H9 (cell line): ENCODE results near the gene NKX6-2. TPM values are rescaled to one million over a fixed set of nuclear protein-coding genes. Genes with fewer than 3 reads are reported as not detected.

Experiments used
- DNase-seq: peaks from one replicate; pipeline ENCODE4 v3.0.0-alpha.2; 2017
- H2AFZ ChIP-seq: one replicate; pipeline ENCODE4 v1.6.1; 2013; ENCODE audit warnings: mild to moderate bottlenecking, low read length, control low read depth, moderate library complexity
- H2AK5ac ChIP-seq: 2 replicates; pipeline ENCODE4 v1.6.1; 2013; ENCODE audit warnings: low read length, control low read depth, mixed read lengths; ENCODE audit not compliant: insufficient read length
- H2BK120ac ChIP-seq: one replicate; pipeline ENCODE4 v1.6.1; 2013; ENCODE audit warnings: low read depth, mild to moderate bottlenecking, low read length, control low read depth, inconsistent platforms; ENCODE audit not compliant: poor library complexity, severe bottlenecking
- H2BK12ac ChIP-seq: 2 replicates; pipeline ENCODE4 v1.6.1; 2013; ENCODE audit warnings: low read length, control low read depth, mixed read lengths, low read depth; ENCODE audit not compliant: insufficient read length
- H2BK15ac ChIP-seq: 2 replicates; pipeline ENCODE4 v1.6.1; 2013; ENCODE audit warnings: low read depth, low read length, control low read depth
- H2BK20ac ChIP-seq: one replicate; pipeline ENCODE4 v1.6.1; 2013; ENCODE audit warnings: low read depth, mild to moderate bottlenecking, low read length, control low read depth, inconsistent platforms; ENCODE audit not compliant: poor library complexity, severe bottlenecking
- H2BK5ac ChIP-seq: 2 replicates; pipeline ENCODE4 v1.6.1; 2013; ENCODE audit warnings: low read length, control low read depth, mixed read lengths; ENCODE audit not compliant: insufficient read length
- H3K14ac ChIP-seq: 2 replicates; pipeline ENCODE4 v1.6.1; 2013; ENCODE audit warnings: low read length, control low read depth; ENCODE audit not compliant: insufficient read depth
- H3K18ac ChIP-seq: 2 replicates; pipeline ENCODE4 v1.6.1; 2013; ENCODE audit warnings: low read depth, mild to moderate bottlenecking, mixed read lengths, low read length, control low read depth; ENCODE audit not compliant: insufficient read length
- H3K23ac ChIP-seq: 2 replicates; pipeline ENCODE4 v1.6.1; 2013; ENCODE audit warnings: low read length, control low read depth, mixed read lengths, low read depth; ENCODE audit not compliant: insufficient read length
- H3K23me2 ChIP-seq: 2 replicates; pipeline ENCODE4 v1.6.1; 2013; ENCODE audit warnings: low read depth, mild to moderate bottlenecking, mixed read lengths, low read length, control low read depth; ENCODE audit not compliant: insufficient read length, poor library complexity, severe bottlenecking
- H3K27ac ChIP-seq: 2 replicates; pipeline ENCODE4 v1.5.1; 2013; ENCODE audit warnings: low read length, control low read depth, mixed read lengths, low read depth; ENCODE audit not compliant: insufficient read length
- H3K27me3 ChIP-seq: 2 replicates; pipeline ENCODE4 v1.6.1; 2013; ENCODE audit warnings: low read length, control low read depth, inconsistent platforms; ENCODE audit not compliant: insufficient read depth
- H3K4ac ChIP-seq: 2 replicates; pipeline ENCODE4 v1.6.1; 2013; ENCODE audit warnings: low read depth, mild to moderate bottlenecking, control low read depth, inconsistent platforms, low read length, moderate library complexity
- H3K4me1 ChIP-seq: 2 replicates; pipeline ENCODE4 v1.6.1; 2013; ENCODE audit warnings: low read length, control low read depth, inconsistent platforms; ENCODE audit not compliant: insufficient read depth
- H3K4me2 ChIP-seq: 2 replicates; pipeline ENCODE4 v1.6.1; 2013; ENCODE audit warnings: low read length, control low read depth, mixed read lengths; ENCODE audit not compliant: insufficient read length, insufficient read depth
- H3K56ac ChIP-seq: 2 replicates; pipeline ENCODE4 v1.6.1; 2013; ENCODE audit warnings: low read depth, mild to moderate bottlenecking, mixed read lengths, low read length, control low read depth; ENCODE audit not compliant: insufficient read length
- H3K79me1 ChIP-seq: 2 replicates; pipeline ENCODE4 v1.6.1; 2013; ENCODE audit warnings: low read depth, mild to moderate bottlenecking, moderate library complexity, low read length, control low read depth, inconsistent platforms; ENCODE audit not compliant: insufficient read depth, poor library complexity, severe bottlenecking
- H3K79me2 ChIP-seq: 2 replicates; pipeline ENCODE4 v1.6.1; 2013; ENCODE audit warnings: low read length, control low read depth, inconsistent platforms; ENCODE audit not compliant: insufficient read depth
- H3K9ac ChIP-seq: 2 replicates; pipeline ENCODE4 v1.6.1; 2013; ENCODE audit warnings: low read length, control low read depth, mixed read lengths; ENCODE audit not compliant: insufficient read length; ENCODE audit errors: extremely low read depth
- H3K9me3 ChIP-seq: one replicate; pipeline ENCODE4 v1.6.1; 2013; ENCODE audit warnings: low read depth, low read length, inconsistent platforms; ENCODE audit not compliant: control insufficient read depth
- H3T11ph ChIP-seq: one replicate; pipeline ENCODE4 v1.6.1; 2013; ENCODE audit warnings: mild to moderate bottlenecking, low read length, control low read depth, inconsistent platforms
- H4K20me1 ChIP-seq: one replicate; pipeline ENCODE4 v1.6.1; 2013; ENCODE audit not compliant: control insufficient read depth, insufficient read length, insufficient read depth
- H4K5ac ChIP-seq: 2 replicates; pipeline ENCODE4 v1.6.1; 2013; ENCODE audit warnings: low read depth, mild to moderate bottlenecking, mixed read lengths, low read length, control low read depth; ENCODE audit not compliant: insufficient read length
- H4K8ac ChIP-seq: replicated peaks from 2 replicates; pipeline ENCODE4 v1.6.1; 2013; ENCODE audit warnings: low read length, control low read depth, mixed read lengths, low read depth; ENCODE audit not compliant: insufficient read length
- H4K91ac ChIP-seq: 2 replicates; pipeline ENCODE4 v1.6.1; 2013; ENCODE audit warnings: low read depth, mild to moderate bottlenecking, moderate library complexity, mixed read lengths, low read length, control low read depth; ENCODE audit not compliant: insufficient read length
- H3K27ac Mint-ChIP-seq, 3 experiments: 2 replicates in 2 of 3; 3 replicates in 1 of 3; pipeline ENCODE4 v1.8.0; 2020 to 2021; ENCODE audit warnings: mixed read lengths in 3 of 3, mild to moderate bottlenecking in 1 of 3, moderate library complexity in 1 of 3
- H3K27me3 Mint-ChIP-seq: 2 replicates; pipeline ENCODE4 v1.8.0; 2021; ENCODE audit warnings: low read depth, mild to moderate bottlenecking, moderate library complexity, mixed read lengths
- H3K36me3 Mint-ChIP-seq, 3 experiments: 2 replicates in 2 of 3; 3 replicates in 1 of 3; pipeline ENCODE4 v1.8.0; 2020 to 2021; ENCODE audit warnings: low read depth in 3 of 3, mixed read lengths in 3 of 3; ENCODE audit not compliant: insufficient read depth in 1 of 3
- H3K4me1 Mint-ChIP-seq, 2 experiments: 2 replicates each; pipeline ENCODE4 v1.8.0; 2020; ENCODE audit warnings: mixed read lengths in 2 of 2
- H3K4me3 Mint-ChIP-seq, 2 experiments: 2 replicates in 1 of 2; 3 replicates in 1 of 2; pipeline ENCODE4 v1.8.0; 2020 to 2021; ENCODE audit warnings: mild to moderate bottlenecking in 2 of 2, mixed read lengths in 2 of 2, moderate library complexity in 1 of 2
- H3K9me3 Mint-ChIP-seq, 2 experiments: 2 replicates in 1 of 2; 3 replicates in 1 of 2; pipeline ENCODE4 v1.8.0; 2020; ENCODE audit warnings: mild to moderate bottlenecking in 2 of 2, mixed read lengths in 2 of 2, moderate library complexity in 1 of 2
- CTCF ChIP-seq: fragments of 200-600 bp; sonication (generic); conservative IDR thresholded peaks from 3 replicates; pipeline ENCODE4 v1.8.0; 2021; ENCODE audit warnings: antibody characterized with exemption, mild to moderate bottlenecking
- WGBS: extraction: QIAGEN DNeasy Blood & Tissue Kit; methylation state at CpG from one replicate; pipeline ENCODE4 v1.1.7; 2013; ENCODE audit warnings: missing lambda C conversion rate, low lambda C conversion rate, mixed read lengths; ENCODE audit not compliant: insufficient read length; ENCODE audit errors: extremely low coverage; 5-methylcytosine and 5-hydroxymethylcytosine counted together
- total RNA-seq: library from RNA; stranded (reverse); gene quantifications from 2 replicates; pipeline ENCODE4 v1.2.1, GENCODE V29; 2021

The NKX6-2 gene
- total RNA-seq, 1 experiment from 2014 or later, result 0.13 TPM

- H3K18ac ChIP-seq, result no peak overlapping the region
- H2BK120ac ChIP-seq, result no peak overlapping the region
- no peaks in the 10 kb centered on the region for H3K23me2 ChIP-seq
- H3K4ac ChIP-seq, result no peak overlapping the region
- no peaks in the 10 kb centered on the region for H3K79me1 ChIP-seq
- Mint-ChIP-seq H3K36me3 (peaks cover 2 to 4% (median 3%) of the 10 kb centered on the region in 3 experiments; a peak in 3 of 7 replicates), H3K9me3 (peaks cover 3 to 7% of the 10 kb centered on the region in 2 experiments), H3K4me3 (no peak overlapping the region), H3K27ac (peak overlapping the region in 1 of 3 experiments; percentile 53; a peak in 2 of 7 replicates), H3K27me3 (peaks cover 10% of the 10 kb centered on the region), H3K4me1 (no peaks in the 10 kb centered on the region)
- H3K9me3 ChIP-seq, result no peaks in the 10 kb centered on the region
- no peak overlapping the region for H3K4me2 ChIP-seq
- no peaks in the 10 kb centered on the region for H3K27me3 ChIP-seq
- no peak overlapping the region for H2BK20ac ChIP-seq
- no peak for DNase-seq
- H2AFZ ChIP-seq, result no peak overlapping the region
- H4K20me1 ChIP-seq, result no peaks in the 10 kb centered on the region
- no peak overlapping the region for H4K91ac ChIP-seq
- H3K27ac ChIP-seq, result no peak overlapping the region
- no peak overlapping the region for H2BK15ac ChIP-seq
- no peaks in the 10 kb centered on the region for H3K4me1 ChIP-seq
- H4K5ac ChIP-seq, result no peak overlapping the region
- H3K14ac ChIP-seq, result no peak overlapping the region
- H3K79me2 ChIP-seq, result no peaks in the 10 kb centered on the region
- no peak overlapping the region for H4K8ac ChIP-seq
- no peak overlapping the region for H2BK5ac ChIP-seq
- H3T11ph ChIP-seq, result no peak overlapping the region
- H3K9ac ChIP-seq, result no peak overlapping the region
- no peak overlapping the region for H3K23ac ChIP-seq
- no CpG with 5 or more reads among the region's 18 CpGs for WGBS
- no peak for TF ChIP-seq CTCF
- no peak overlapping the region for H3K56ac ChIP-seq
- no peak overlapping the region for H2BK12ac ChIP-seq
- no peak overlapping the region for H2AK5ac ChIP-seq
These were observed 29.4 kb upstream of the NKX6-2 start for GRCh38 chr10:132815168-132815857.
